Colonic mucosa (tissue), 4 donors: ENCODE data around the gene UNC45A. TPM values are rescaled to one million over a fixed set of nuclear protein-coding genes. Genes with fewer than 3 reads are reported as not detected.
"Not testable (repeated sequence)": the region's sequence is repeated elsewhere in the genome, so short reads cannot be mapped to it uniquely, and the experiment has no call there.

Experiments used
- DNase-seq: peaks from one replicate; pipeline ENCODE4 v3.0.0-alpha.2; 2020
- H3K27ac ChIP-seq: fragments of 200-600 bp; one replicate; pipeline ENCODE4 v1.8.0; 2021
- H3K27me3 ChIP-seq: fragments of 200-600 bp; one replicate; pipeline ENCODE4 v1.8.0; 2021
- H3K36me3 ChIP-seq: fragments of 200-600 bp; one replicate; pipeline ENCODE4 v1.8.0; 2021
- H3K4me1 ChIP-seq: fragments of 200-600 bp; one replicate; pipeline ENCODE4 v1.8.0; 2021; ENCODE audit warnings: mild to moderate bottlenecking
- H3K4me3 ChIP-seq: fragments of 200-600 bp; one replicate; pipeline ENCODE4 v1.8.0; 2021
- H3K9ac ChIP-seq, 2 donors: one replicate each; pipeline ENCODE4 v1.7.0; 2013; ENCODE audit warnings: control low read depth in 2 of 2, low read depth in 2 of 2, low read length in 2 of 2
- H3K9me3 ChIP-seq: fragments of 200-600 bp; one replicate; pipeline ENCODE4 v1.8.0; 2021
- CTCF ChIP-seq: fragments of 200-600 bp; IDR thresholded peaks from one replicate; pipeline ENCODE4 v1.8.0; 2022; ENCODE audit warnings: antibody characterized with exemption, mild to moderate bottlenecking
- intact Hi-C: fragments of 100-400 bp; cut with DNase I; formaldehyde crosslinking; loops from one replicate; pipeline ENCODE4 v1.14.1; 2022
- total RNA-seq, 2 donors: library from RNA; stranded (reverse); fragmentation: NEBNext Ultra II Directional in 1 of 2; extraction: Animal tissue kit (Norgen Biotek cat#: 25700) in 1 of 2; gene quantifications; one replicate each; pipeline ENCODE4 v1.2.1, GENCODE V29; 2021
- donor health status: healthy.
- donor health status: DM: no; HTN: no; CAD: no.
- donor health status: DM: no; HTN: no; CAD: no.

The UNC45A gene
- total RNA-seq, 2 donors from 2014 or later = 60.7 to 74.5 TPM

GRCh38 chr15:90917569-90917968 lies 17.5 kb upstream of the UNC45A start:
- H3K9me3 ChIP-seq = no peaks in the 10 kb centered on the region
- H3K4me1 ChIP-seq = no peaks in the 10 kb centered on the region
- no peak overlapping the region for H3K4me3 ChIP-seq
- no peak overlapping the region for H3K27ac ChIP-seq
- no peaks in the 10 kb centered on the region for H3K27me3 ChIP-seq
- peaks cover 14% of the 10 kb centered on the region for H3K36me3 ChIP-seq
- no peak for DNase-seq
- intact Hi-C loops = no loop called here
- no peak for TF ChIP-seq CTCF
- H3K9ac ChIP-seq = no peak overlapping the region

- Histone ChIP-seq H3K9ac (no peak overlapping the region), H3K4me3 (no peak overlapping the region), H3K36me3 (peaks cover 11% of the 10 kb centered on the region), H3K4me1 (no peaks in the 10 kb centered on the region), H3K27ac (no peak overlapping the region), H3K27me3 (no peaks in the 10 kb centered on the region), H3K9me3 (no peaks in the 10 kb centered on the region)
- intact Hi-C loops = no loop called here
- no peak for DNase-seq
- no peak for TF ChIP-seq CTCF
Measured at GRCh38 chr15:90918034-90918788, 16.9 kb upstream of the UNC45A start.

GRCh38 chr15:90918835-90919234 lies 16.2 kb upstream of the UNC45A start:
- H3K36me3 ChIP-seq = peaks cover 11% of the 10 kb centered on the region
- H3K4me1 ChIP-seq = no peaks in the 10 kb centered on the region
- TF ChIP-seq CTCF = no peak
- H3K27me3 ChIP-seq = no peaks in the 10 kb centered on the region
- intact Hi-C loops = no loop called here
- H3K9me3 ChIP-seq = no peaks in the 10 kb centered on the region
- no peak overlapping the region for H3K9ac ChIP-seq
- no peak for DNase-seq
- no peak overlapping the region for H3K27ac ChIP-seq
- H3K4me3 ChIP-seq = no peak overlapping the region

- DNase-seq = no peak
- intact Hi-C loops = no loop called here
Measured at GRCh38 chr15:90921887-90922286, 13.2 kb upstream of the UNC45A start.

GRCh38 chr15:90922712-90923322 lies 12.3 kb upstream of the UNC45A start:
- intact Hi-C loops, H3K9me3 ChIP-seq, H3K4me1 ChIP-seq, H3K27me3 ChIP-seq, H3K9ac ChIP-seq, DNase-seq, H3K36me3 ChIP-seq, H3K4me3 ChIP-seq, H3K27ac ChIP-seq: not testable (repeated sequence)

More at GRCh38 chr15:90921887-90922286, 13.2 kb upstream of the UNC45A start:
- H3K9ac ChIP-seq = no peak overlapping the region
- no peaks in the 10 kb centered on the region for H3K27me3 ChIP-seq
- no peak for TF ChIP-seq CTCF
- no peaks in the 10 kb centered on the region for H3K4me1 ChIP-seq
- no peak overlapping the region for H3K27ac ChIP-seq
- H3K9me3 ChIP-seq = no peaks in the 10 kb centered on the region
- H3K4me3 ChIP-seq = no peak overlapping the region
- H3K36me3 ChIP-seq = peaks cover 11% of the 10 kb centered on the region

GRCh38 chr15:90924375-90924774 lies 10.7 kb upstream of the UNC45A start:
- intact Hi-C loops = no loop called here
- Histone ChIP-seq H3K4me3 (no peak overlapping the region), H3K27ac (no peak overlapping the region), H3K27me3 (no peaks in the 10 kb centered on the region), H3K36me3 (no peaks in the 10 kb centered on the region), H3K9me3 (no peaks in the 10 kb centered on the region), H3K9ac (no peak overlapping the region), H3K4me1 (no peaks in the 10 kb centered on the region)
- DNase-seq = no peak
- no peak for TF ChIP-seq CTCF

- H3K27ac ChIP-seq, DNase-seq, intact Hi-C loops, H3K36me3 ChIP-seq, H3K9me3 ChIP-seq, H3K4me1 ChIP-seq, H3K27me3 ChIP-seq, H3K4me3 ChIP-seq, H3K9ac ChIP-seq: not testable (repeated sequence)
Measured at GRCh38 chr15:90926766-90927165, 8.3 kb upstream of the UNC45A start.

GRCh38 chr15:90928106-90928505 lies 7.0 kb upstream of the UNC45A start:
- intact Hi-C loops, H3K27ac ChIP-seq, DNase-seq, H3K9me3 ChIP-seq, H3K4me3 ChIP-seq, H3K36me3 ChIP-seq, H3K9ac ChIP-seq, H3K27me3 ChIP-seq, H3K4me1 ChIP-seq: not testable (repeated sequence)
